ENCODE results near the gene CSMD2. TPM values are rescaled to one million over a fixed set of nuclear protein-coding genes. Genes with fewer than 3 reads are reported as not detected.
A peak's percentile ranks its signal among the peaks of the same experiment; 100 is the strongest.
"Not testable (repeated sequence)": the region's sequence is repeated elsewhere in the genome, so short reads cannot be mapped to it uniquely, and the experiment has no call there.

CSMD2 gene
- total RNA-seq, 1 donor from 2014 or later: 2.6 TPM

GRCh38 chr1:34188985-34189384 lies 24.0 kb upstream of the CSMD2 start:
- Mint-ChIP-seq H3K36me3 (no peaks in the 10 kb centered on the region), H3K27me3 (ENCODE audit: insufficient read depth, low read depth) (peaks cover 17% of the 10 kb centered on the region), H3K4me3 (no peak overlapping the region), H3K9me3 (peaks cover 2% of the 10 kb centered on the region), H3K27ac (no peak overlapping the region), H3K4me1 (peaks cover 2% of the 10 kb centered on the region)
- H3K79me2 ChIP-seq (ENCODE audit: low read depth): no peaks in the 10 kb centered on the region
- TF ChIP-seq EZH2phosphoT487 (IDR thresholded peaks at IDR 0.05) (no peak), EZH2 (IDR thresholded peaks at IDR 0.05) (no peak), CTCF (IDR thresholded peaks at IDR 0.05) (no peak)
- peaks cover 11% of the 10 kb centered on the region for H3K4me1 ChIP-seq
- no peaks in the 10 kb centered on the region for H3K9me3 ChIP-seq (ENCODE audit: low read depth)
- no peak overlapping the region for H2AFZ ChIP-seq (replicated peaks)
- H3K4me2 ChIP-seq: peak overlapping the region; percentile 51
- no peak for DNase-seq (ENCODE audit: low spot score)
- H3K4me3 ChIP-seq: no peak overlapping the region
- H3K36me3 ChIP-seq: no peaks in the 10 kb centered on the region
- H3K27me3 ChIP-seq: no peaks in the 10 kb centered on the region
- H4K20me1 ChIP-seq (ENCODE audit: low read depth): no peaks in the 10 kb centered on the region
- no peak overlapping the region for H3K27ac ChIP-seq
- no peak overlapping the region for H3K9ac ChIP-seq
- H3F3A ChIP-seq (ENCODE audit: low read depth): peaks cover 11% of the 10 kb centered on the region

GRCh38 chr1:34188418-34188817 lies 23.4 kb upstream of the CSMD2 start:
- peaks cover 11% of the 10 kb centered on the region for H3K4me1 ChIP-seq
- peak overlapping the region; percentile 51 for H3K4me2 ChIP-seq
- H3K4me3 ChIP-seq: no peak overlapping the region
- H3K4me3 Mint-ChIP-seq: no peak overlapping the region
- H3K27ac ChIP-seq: no peak overlapping the region
- TF ChIP-seq EZH2phosphoT487 (IDR thresholded peaks at IDR 0.05) (no peak), CTCF (IDR thresholded peaks at IDR 0.05) (no peak), EZH2 (IDR thresholded peaks at IDR 0.05) (no peak)
- DNase-seq (ENCODE audit: low spot score): peak; percentile 70
- H3F3A ChIP-seq (ENCODE audit: low read depth): peaks cover 11% of the 10 kb centered on the region
- H3K4me1 Mint-ChIP-seq: peaks cover 2% of the 10 kb centered on the region
- H3K79me2 ChIP-seq (ENCODE audit: low read depth): no peaks in the 10 kb centered on the region
- H3K27ac Mint-ChIP-seq: no peak overlapping the region
- no peaks in the 10 kb centered on the region for H3K36me3 ChIP-seq
- H3K9me3 ChIP-seq (ENCODE audit: low read depth): no peaks in the 10 kb centered on the region
- no peaks in the 10 kb centered on the region for H3K36me3 Mint-ChIP-seq
- H3K27me3 Mint-ChIP-seq (ENCODE audit: insufficient read depth, low read depth): peaks cover 12% of the 10 kb centered on the region
- no peaks in the 10 kb centered on the region for H3K27me3 ChIP-seq
- H4K20me1 ChIP-seq (ENCODE audit: low read depth): no peaks in the 10 kb centered on the region
- no peak overlapping the region for H3K9ac ChIP-seq
- H3K9me3 Mint-ChIP-seq: peaks cover 2% of the 10 kb centered on the region
- H2AFZ ChIP-seq (replicated peaks): peak overlapping the region; percentile 60

GRCh38 chr1:34186741-34187494 lies 21.9 kb upstream of the CSMD2 start:
- Histone ChIP-seq H3K36me3 (no peaks in the 10 kb centered on the region), H3K27ac (no peak overlapping the region), H3K27me3 (no peaks in the 10 kb centered on the region), H4K20me1 (ENCODE audit: low read depth) (no peaks in the 10 kb centered on the region), H3K4me3 (no peak overlapping the region), H3K9me3 (ENCODE audit: low read depth) (no peaks in the 10 kb centered on the region), H3F3A (ENCODE audit: low read depth) (peaks cover 11% of the 10 kb centered on the region), H3K9ac (no peak overlapping the region), H3K4me1 (peaks cover 11% of the 10 kb centered on the region), H2AFZ (replicated peaks) (no peak overlapping the region), H3K4me2 (no peak overlapping the region), H3K79me2 (ENCODE audit: low read depth) (no peaks in the 10 kb centered on the region)
- TF ChIP-seq CTCF (IDR thresholded peaks at IDR 0.05) (no peak), EZH2phosphoT487 (IDR thresholded peaks at IDR 0.05) (no peak), EZH2 (IDR thresholded peaks at IDR 0.05) (no peak)
- H3K27ac Mint-ChIP-seq: no peak overlapping the region
- no peak overlapping the region for H3K4me3 Mint-ChIP-seq
- H3K27me3 Mint-ChIP-seq (ENCODE audit: insufficient read depth, low read depth): peaks cover 12% of the 10 kb centered on the region
- peaks cover 2% of the 10 kb centered on the region for H3K4me1 Mint-ChIP-seq
- H3K36me3 Mint-ChIP-seq: no peaks in the 10 kb centered on the region
- H3K9me3 Mint-ChIP-seq: peaks cover 2% of the 10 kb centered on the region
- no peak for DNase-seq (ENCODE audit: low spot score)

GRCh38 chr1:34183381-34183780 lies 18.4 kb upstream of the CSMD2 start:
- not testable (repeated sequence) for H3K4me1 ChIP-seq; H3K36me3 ChIP-seq; H3K9me3 Mint-ChIP-seq; H3K4me3 Mint-ChIP-seq; H3K79me2 ChIP-seq (ENCODE audit: low read depth); H3K27ac ChIP-seq; H3F3A ChIP-seq (ENCODE audit: low read depth); H3K27me3 Mint-ChIP-seq (ENCODE audit: insufficient read depth, low read depth); H3K4me1 Mint-ChIP-seq; DNase-seq (ENCODE audit: low spot score); H3K36me3 Mint-ChIP-seq; H3K9ac ChIP-seq; H2AFZ ChIP-seq (replicated peaks); H3K9me3 ChIP-seq (ENCODE audit: low read depth); H3K4me3 ChIP-seq; H3K4me2 ChIP-seq; H3K27ac Mint-ChIP-seq; H3K27me3 ChIP-seq; H4K20me1 ChIP-seq (ENCODE audit: low read depth)

Data from neural progenitor cell (in vitro differentiated cells).